HG03469 (cell line): ENCODE data around the gene SLCO4C1.

Experiments used
- ATAC-seq: cut with Tn5 transposase; IDR thresholded peaks from one replicate; pipeline ENCODE4 v1.9.1; 2021; ENCODE audit warnings: mild to moderate bottlenecking, moderate library complexity, moderate number of reproducible peaks; ENCODE audit not compliant: unreplicated experiment

The SLCO4C1 gene

DNA sequence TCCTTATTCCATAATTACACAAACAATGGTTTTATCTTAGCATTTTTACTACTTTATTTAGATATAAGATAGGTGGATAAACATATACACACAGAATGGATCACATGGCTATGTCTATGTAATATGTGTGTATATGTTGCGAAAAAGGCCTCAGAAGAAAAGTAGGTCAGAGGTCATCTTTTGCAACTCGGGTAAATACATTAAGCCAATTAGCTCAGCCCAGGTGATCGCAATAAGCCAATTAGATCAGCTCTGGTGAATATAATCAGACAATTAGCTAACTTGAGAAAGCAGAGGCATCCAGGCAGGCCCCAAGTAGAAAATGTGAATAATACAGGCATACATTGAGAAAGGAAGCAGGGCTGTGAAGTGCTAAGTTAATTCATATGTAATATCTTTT, 24.3 kb downstream of the SLCO4C1 start:
- ATAC-seq: no peak

DNA sequence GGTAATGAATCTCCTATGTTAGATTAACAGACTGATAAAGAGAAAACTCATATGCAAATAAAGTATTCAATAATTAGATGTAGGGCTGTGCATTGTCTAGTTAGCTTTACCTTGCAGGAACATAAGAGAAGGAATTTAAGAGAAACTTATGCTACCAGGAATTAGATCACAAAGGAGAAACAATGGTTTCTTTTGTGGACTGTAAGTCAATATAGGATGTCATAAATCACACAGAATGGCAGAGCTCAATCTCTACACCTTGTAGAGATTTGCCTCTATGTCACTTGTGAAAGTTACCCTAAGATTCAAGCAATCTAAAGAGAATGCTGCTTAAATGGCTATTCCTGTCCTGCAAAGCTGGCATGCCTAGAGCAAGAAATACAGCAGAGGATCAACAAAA, 26.0 kb downstream of the SLCO4C1 start:
- ATAC-seq: no peak

DNA sequence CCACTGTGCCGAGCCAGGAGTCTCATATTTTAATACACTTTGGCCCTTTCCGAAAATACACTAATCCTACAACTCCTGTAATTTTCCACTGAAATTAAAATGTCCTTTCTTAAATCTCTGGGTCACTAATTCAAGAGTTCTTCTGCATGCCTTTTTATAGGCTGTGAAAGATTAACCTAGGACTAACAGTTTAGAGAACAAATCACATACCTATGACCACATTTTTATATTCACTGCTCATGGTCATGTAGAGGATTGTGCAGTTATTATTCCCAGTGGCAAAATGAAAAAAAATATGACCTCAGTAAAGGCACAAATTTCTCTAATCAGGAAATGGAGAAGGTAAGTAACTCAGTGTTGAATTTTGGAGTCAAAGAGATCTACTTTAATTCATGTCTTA, 33.4 kb downstream of the SLCO4C1 start:
- no peak for ATAC-seq

DNA sequence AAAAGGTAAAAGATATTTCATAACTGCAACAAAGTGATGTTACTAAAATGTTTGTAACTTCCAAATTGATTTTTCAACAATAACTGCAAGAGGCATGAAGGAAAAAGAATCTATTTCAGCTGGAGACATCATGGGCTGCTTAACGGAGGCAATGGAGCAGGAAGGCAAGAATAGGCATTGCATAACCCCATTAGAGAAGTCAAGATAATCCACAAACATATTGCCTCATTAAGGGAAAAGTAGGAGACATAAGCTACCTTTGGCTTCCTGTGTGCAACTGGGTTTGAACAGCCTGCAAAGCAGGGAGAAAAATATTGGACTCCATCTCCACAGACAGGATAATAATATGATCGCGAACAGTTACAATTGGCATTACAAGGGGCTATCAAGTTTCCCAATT, 46.7 kb downstream of the SLCO4C1 start:
- ATAC-seq: no peak

DNA sequence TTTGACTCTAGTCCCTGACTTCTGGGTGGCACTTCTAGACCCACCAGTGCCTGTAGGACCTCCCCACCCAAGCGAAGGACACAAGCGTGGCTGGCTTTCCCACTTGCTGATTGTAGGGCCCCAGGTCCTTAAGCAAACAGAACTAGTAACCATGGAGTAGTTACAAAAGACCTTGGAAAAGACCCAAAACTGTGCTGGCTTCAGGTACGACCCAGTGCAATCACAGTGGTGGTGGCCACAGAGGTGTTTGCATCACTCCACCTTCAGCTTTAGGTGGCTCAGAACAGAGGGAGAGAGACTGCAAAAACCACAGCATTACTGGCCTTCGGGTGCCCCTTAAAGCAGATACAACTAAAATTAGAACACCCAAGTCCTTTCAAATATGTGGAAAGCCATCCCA, 52.9 kb downstream of the SLCO4C1 start:
- ATAC-seq: no peak

DNA sequence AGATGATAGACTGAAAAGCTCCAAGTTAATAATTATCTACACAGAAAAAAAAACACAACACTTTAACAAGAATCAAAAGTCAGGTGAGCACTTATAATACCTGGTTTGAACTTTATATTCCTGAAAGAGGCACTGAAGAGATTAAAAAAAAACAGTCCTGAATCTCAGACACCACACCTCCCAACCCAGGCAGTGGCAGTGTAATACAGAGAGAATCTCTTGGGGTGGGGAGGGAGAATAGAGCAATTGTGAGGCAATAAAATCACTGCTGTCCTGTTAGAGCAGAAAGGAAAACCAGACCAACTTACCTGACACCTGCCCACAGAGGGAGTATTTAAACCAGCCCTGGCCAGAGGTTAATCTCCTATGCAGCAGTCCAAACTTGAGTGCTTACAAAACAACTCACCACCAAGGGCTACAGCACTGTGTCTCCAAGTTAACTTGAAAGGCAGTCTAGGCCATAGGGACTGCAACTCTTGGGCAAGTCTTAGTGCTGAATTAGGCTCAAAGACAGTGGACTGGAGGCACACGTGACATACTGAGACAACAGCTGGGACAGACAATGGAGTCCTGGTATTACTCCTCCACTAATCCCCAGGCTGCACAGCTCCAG, 54.2 kb downstream of the SLCO4C1 start:
- no peak for ATAC-seq

DNA sequence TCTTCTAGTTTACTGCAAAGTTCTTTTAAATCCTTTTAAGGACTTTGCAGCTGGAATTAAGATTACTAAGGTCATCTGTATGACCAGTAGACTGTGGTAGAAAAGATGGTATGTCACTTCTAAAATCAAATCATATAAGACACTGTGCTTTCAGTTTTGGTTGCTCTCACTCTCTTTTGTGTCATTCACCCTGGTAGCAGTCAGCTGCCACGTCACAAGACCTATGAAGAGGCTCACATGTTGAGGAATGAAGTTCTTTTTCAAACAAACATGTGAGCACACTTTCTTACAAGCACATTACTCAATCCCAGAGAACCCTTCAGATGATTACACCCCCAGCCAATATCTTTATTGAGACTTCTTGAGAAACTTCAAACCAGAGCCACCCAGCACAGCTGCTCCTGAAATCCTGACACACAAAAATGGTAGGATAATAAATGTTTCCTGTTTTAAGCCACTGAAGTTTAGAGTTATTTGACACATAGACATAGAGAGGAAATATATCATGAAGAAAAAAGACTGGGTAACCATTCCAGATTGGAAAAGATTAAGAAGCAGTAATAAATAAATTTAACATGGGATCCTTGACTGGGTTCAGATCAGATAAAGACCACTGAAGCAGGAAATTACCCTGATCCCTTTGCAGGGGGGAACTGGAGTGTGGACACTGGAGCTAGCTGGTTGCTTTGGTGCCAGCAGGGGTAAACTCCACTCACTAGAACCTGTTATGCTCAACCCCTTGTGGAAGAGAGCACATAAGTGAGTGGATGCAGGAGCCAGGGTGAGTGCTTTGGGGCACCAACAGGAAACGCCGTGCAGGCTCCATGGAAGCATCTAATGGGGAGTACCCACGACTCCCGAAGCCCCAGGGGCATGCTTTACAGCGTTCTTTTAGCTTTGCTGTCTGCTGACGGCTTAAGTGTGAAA, 64.1 kb downstream of the SLCO4C1 start:
- peak; percentile 88 for ATAC-seq

DNA sequence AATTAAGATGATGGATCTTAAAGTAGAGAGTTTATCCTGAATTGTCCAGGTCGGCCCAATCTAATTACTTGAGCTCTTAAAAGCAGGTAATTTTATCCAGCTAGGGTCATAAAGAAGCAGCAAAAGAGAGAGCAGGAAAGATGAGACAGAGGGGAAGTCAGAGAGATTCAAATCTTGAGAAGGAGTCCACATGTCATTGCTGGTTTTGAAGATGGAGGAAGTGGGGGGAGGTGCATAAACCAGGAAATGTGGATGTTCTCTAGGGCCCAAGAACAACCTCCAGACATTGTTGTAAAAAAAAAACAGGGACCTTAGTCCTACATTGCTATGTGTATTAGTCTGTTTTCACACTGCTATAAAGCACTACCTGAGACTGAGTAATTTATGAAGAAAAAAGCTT, 66.4 kb downstream of the SLCO4C1 start:
- ATAC-seq: no peak

DNA sequence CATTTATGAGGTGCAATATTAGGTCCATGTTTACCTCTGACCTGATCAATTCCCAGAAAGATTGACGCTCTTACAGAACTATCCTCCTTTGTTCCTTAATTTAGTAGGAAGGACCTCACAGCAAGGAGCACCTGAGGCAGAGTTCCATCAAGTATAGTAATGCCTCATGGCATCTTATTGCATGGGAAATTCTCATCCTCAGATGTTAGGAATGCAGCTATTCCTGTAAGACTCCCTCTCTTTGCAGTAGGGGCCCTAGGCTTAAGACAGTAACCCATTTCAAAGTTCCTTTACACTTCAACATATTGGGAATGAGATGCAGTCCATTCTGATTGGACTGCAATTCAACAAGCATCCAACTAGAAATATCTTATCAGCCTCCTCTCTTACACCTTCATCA, 69.8 kb downstream of the SLCO4C1 start:
- ATAC-seq: no peak

DNA sequence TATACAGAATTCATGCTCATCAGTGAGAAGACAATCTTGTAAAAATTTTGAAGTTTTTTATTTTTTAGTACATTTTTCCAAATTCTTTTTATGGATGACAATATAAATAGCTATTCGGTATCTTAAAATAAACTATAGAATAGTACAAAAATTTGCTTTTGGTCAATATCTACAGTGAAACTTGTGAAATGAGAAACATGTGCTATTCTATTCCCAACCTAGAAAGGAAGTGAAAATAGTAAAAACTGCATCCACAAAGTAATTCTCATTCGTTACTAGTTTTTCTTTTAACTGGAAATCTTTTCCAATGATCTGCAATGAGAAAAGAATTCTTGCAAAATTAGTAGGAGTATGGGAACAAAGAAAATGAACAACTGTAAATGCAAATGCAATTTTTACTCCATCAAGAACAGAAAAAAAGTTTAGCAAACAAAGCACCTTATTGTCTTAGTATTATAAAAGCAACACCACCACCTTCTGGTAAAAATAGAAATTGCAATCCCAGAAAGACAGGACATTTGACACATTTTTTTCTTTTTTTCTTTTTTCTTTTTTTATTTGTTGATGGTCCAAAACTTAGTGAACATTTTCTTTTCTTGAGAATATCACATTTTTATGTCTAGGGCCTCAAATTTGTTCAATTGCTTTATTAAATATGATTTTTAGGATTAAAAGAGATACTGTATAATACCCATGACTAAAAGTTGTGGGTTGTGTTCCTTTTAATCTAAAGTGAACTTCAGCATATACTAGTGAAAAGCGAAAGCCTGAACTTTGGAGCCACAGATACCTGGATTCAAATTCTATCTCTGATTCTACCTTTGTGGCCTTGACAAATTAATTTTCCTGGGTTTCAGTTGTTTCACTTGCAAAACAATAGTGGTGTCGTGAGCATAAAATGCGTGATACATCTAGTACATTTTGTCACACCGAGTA, 72.3 kb downstream of the SLCO4C1 start:
- ATAC-seq: peak; percentile 44

DNA sequence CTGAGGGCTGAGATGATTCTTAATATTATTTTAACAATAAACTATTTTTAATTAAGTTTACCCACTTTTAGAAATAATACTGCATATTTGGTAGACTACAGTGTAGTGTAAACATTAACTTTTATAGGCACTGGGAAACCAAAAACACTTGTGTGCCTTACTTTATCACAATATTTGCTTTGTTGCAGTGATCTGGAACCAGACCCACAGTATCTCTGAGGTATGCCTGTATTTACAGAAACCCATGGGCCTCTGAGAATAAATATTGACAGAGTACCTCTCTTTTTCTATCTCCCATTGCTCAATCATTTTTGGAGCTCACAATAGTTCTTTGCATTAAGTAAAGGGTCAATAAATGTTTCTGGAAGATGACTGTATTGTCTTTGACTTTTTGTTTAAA, 73.3 kb downstream of the SLCO4C1 start:
- ATAC-seq: no peak

DNA sequence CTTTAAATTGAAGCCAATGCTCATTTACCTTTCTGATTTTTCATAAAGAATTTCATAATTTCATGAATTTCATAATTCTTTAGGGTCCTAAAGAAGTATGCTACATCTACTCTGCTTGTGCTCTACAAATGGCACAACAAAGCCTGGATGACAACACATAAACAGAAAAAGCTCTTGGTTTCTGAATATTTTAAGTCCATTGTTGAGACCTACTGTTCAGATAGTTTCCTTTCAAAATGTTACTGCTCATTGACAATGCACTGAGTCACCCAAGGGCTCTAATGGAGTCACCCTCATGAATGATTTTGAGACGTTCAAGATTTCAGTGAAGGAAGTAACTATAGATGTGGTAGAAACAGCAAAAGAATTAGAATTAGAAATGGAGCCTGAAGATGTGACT, 74.1 kb downstream of the SLCO4C1 start:
- ATAC-seq: no peak

DNA sequence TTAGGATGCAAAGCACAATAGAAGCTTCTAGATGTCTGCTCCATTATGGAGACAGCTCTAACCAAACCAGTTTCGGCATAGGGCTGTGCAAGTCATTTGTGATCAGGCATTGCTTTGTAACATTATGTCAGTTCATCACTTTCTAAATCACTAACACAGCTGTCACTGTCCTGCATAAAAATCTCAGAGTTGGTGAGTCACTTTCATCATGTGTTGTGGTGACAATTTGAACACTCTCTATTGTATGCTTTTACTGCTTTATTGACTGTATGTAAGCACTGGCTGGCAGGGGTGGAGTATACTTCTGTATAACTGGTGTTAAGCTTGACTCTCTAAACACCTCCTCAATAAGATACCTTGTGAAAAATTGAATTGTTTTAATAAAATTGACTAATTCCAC, 77.9 kb downstream of the SLCO4C1 start:
- ATAC-seq: peak; percentile 49

DNA sequence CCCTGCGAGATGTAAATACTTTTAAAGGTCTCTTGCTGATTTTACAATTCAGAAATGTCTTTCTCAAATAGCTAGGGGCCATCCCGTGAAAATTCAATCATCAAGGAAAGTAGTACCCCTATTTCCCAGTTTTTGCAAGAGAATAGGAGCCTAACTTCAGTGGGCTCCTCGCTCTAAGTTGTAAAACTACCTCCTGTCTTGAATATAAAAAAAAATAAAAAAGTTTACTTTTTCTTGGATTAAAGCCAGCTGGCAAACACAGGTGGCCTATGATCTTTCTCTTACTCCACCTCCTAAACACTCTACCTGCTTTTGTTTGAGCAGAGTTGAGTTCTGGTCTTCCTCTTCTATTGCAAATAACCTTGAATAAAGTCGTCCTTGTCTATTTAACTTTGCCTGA, 79.4 kb downstream of the SLCO4C1 start:
- no peak for ATAC-seq

DNA sequence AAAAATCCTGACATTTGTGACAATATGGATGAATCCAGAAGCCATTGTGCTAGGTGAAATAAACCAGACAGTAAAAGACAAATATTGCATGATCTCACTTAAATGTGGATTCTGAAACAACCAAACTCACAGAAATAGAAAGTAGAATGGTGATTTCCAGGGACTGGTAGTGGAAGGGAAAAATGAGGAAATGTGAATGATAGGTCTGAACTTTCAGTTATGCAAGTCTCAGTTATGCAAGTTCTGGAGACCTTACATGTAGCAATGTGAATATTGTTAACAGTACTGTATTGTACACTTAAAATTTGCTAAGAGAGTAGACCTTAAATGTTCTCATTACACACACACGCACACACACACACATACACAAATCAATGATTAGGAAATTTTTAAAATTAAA, 84.9 kb downstream of the SLCO4C1 start:
- ATAC-seq: no peak

DNA sequence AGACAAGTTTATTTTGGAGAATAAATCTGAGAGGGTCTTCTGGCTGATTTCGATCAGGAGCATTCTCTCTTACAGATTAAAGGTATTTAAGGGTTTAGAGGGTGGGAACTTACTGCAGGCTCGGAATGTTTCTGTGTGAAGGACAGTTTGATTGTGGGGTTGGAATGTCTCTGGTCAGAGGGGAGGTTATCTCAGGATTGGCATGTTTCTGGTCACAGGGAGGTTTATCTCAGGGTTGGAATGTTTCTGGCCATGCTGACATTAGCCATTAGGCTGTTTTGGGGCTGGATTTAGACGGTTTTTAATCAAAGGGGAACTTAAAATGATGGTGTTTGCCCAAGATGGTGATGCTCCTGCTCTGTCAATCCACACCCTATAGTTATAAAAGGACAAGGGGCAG, 95.2 kb downstream of the SLCO4C1 start:
- ATAC-seq: no peak

DNA sequence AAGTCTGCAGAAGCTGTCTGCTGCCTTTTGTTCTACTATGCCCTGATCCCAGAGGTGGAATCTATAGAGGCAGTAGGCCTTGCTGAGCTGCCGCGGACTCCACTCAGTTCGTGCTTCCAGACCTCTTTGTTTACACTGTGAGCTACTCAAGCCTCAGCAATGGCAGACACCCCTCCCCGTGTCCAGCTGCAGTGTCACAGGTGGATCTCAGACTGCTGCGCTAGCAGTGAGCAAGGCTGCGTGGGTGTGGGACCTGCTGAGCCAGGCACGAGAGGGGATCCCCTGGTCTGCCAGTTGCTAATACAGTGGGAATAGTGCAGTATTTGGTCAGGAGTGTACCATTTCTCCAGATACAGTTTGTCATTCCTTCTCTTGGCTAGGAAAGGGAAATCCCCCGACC, 99.6 kb downstream of the SLCO4C1 start:
- no peak for ATAC-seq
